ENCODE data around the gene TNFRSF21.

The TNFRSF21 gene

DNA sequence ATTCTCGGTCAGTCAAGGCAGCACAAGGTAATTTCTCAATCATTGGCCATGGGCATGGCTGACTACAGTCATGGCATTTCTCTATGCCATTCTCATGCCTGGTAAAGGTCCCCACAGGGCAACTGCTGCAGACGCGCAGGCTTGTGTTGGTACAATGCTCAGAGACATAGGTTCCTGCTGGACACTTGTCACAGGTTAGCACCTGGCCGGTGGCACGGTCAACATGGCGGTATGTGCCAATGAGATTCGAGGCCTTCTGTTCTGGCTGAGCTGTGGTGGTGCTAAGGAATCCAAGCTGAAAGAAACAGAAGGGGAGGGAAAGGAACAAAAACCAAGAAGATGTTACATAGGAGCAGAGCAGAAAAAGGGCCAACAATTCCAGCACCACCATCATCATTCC, 23.4 kb downstream of the TNFRSF21 start:
- Histone ChIP-seq H3K4ac (ENCODE audit: low read depth in 1 of 2, low read length in 2 of 2) (no peak overlapping the region), H2BK120ac (ENCODE audit: low read depth, low read length) (no peak overlapping the region), H3K23ac (ENCODE audit: low read length in 2 of 2) (no peak overlapping the region), H3K14ac (ENCODE audit: low read length in 2 of 2) (no peak overlapping the region), H4K8ac (ENCODE audit: low read length) (no peak overlapping the region), H3K4me2 (ENCODE audit: low read length, poor library complexity, severe bottlenecking) (no peak overlapping the region), H2BK15ac (ENCODE audit: low read depth, poor library complexity, severe bottlenecking) (no peak overlapping the region), H3K36me3 (ENCODE audit: control insufficient read depth in 1 of 2, insufficient read depth in 2 of 2, low read depth in 1 of 2, low read length in 2 of 2) (peaks cover 16 to 41% of the 10 kb centered on the region in 2 experiments), H2AFZ (ENCODE audit: low read depth, low read length) (no peak overlapping the region), H2AK5ac (ENCODE audit: low read length, severe bottlenecking) (no peak overlapping the region), H3K9ac (ENCODE audit: low read length) (no peak overlapping the region), H4K91ac (ENCODE audit: low read length) (no peak overlapping the region), H2BK12ac (ENCODE audit: low read length in 2 of 2) (no peak overlapping the region), H3K79me1 (replicated peaks; ENCODE audit: low read length, poor library complexity, severe bottlenecking) (peaks cover 19% of the 10 kb centered on the region), H3K27me3 (ENCODE audit: control insufficient read depth in 1 of 2, insufficient read depth in 1 of 2, low read length in 2 of 2) (no peaks in the 10 kb centered on the region), H2BK5ac (ENCODE audit: low read depth, low read length, poor library complexity, severe bottlenecking) (no peak overlapping the region), H3K9me3 (ENCODE audit: control insufficient read depth, low read length) (no peaks in the 10 kb centered on the region), H3K18ac (ENCODE audit: low read depth in 1 of 2, low read length in 2 of 2) (no peak overlapping the region), H3K4me1 (ENCODE audit: control insufficient read depth, insufficient read depth, low read depth, low read length) (peaks cover 6% of the 10 kb centered on the region), H3K27ac (ENCODE audit: low read length, poor library complexity, severe bottlenecking) (no peak overlapping the region), H3K4me3 (ENCODE audit: insufficient read depth in 1 of 2, low read depth in 1 of 2, low read length in 2 of 2) (no peak overlapping the region)
- no peak for DNase-seq
- WGBS: 98% methylated on average over 7 of the region's 7 CpGs

DNA sequence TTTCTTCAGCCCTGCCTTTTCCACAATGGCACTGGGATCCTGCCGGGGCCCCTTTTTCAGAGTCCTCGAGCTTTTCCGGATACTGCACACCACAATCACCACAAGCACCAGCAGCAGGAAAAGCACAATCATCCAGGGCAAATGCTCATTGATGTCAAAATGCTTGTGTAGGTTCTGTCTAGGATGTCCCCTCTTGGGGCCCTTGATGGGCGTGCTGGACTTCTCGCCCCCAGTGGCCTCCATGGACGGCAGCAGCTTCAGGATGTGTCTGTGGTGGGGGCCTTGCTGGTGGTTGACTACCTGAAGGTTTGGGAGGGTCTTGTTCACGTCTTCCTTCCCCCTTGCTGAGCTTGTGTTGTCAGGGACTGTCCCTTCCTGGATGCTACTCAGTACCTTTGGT, 25.7 kb downstream of the TNFRSF21 start:
- H4K8ac ChIP-seq (ENCODE audit: low read length): no peak overlapping the region
- no peak overlapping the region for H4K91ac ChIP-seq (ENCODE audit: low read length)

GRCh38 chr6:47278545-47278944, 31.2 kb downstream of the TNFRSF21 start:
- H3K9ac ChIP-seq (ENCODE audit: low read length): no peak overlapping the region
- no peak overlapping the region for H2BK12ac ChIP-seq (ENCODE audit: low read length in 2 of 2)
- no peak overlapping the region for H4K8ac ChIP-seq (ENCODE audit: low read length)
- H3K9me3 ChIP-seq (ENCODE audit: control insufficient read depth, low read length): no peaks in the 10 kb centered on the region
- H3K79me1 ChIP-seq (replicated peaks; ENCODE audit: low read length, poor library complexity, severe bottlenecking): peaks cover 9% of the 10 kb centered on the region
- H3K4me2 ChIP-seq (ENCODE audit: low read length, poor library complexity, severe bottlenecking): no peak overlapping the region
- no peak overlapping the region for H4K91ac ChIP-seq (ENCODE audit: low read length)
- H3K36me3 ChIP-seq (ENCODE audit: control insufficient read depth in 1 of 2, insufficient read depth in 2 of 2, low read depth in 1 of 2, low read length in 2 of 2): peaks cover 9 to 36% of the 10 kb centered on the region in 2 experiments
- peak; percentile 84 for DNase-seq
- no peak overlapping the region for H2BK15ac ChIP-seq (ENCODE audit: low read depth, poor library complexity, severe bottlenecking)
- no peak overlapping the region for H2AK5ac ChIP-seq (ENCODE audit: low read length, severe bottlenecking)
- no peak overlapping the region for H2BK120ac ChIP-seq (ENCODE audit: low read depth, low read length)
- 58% methylated on average over 3 of the region's 3 CpGs for WGBS
- no peak overlapping the region for H2BK5ac ChIP-seq (ENCODE audit: low read depth, low read length, poor library complexity, severe bottlenecking)
- no peaks in the 10 kb centered on the region for H3K4me1 ChIP-seq (ENCODE audit: control insufficient read depth, insufficient read depth, low read depth, low read length)
- peak overlapping the region; percentile 2 for H3K27ac ChIP-seq (ENCODE audit: low read length, poor library complexity, severe bottlenecking)
- no peaks in the 10 kb centered on the region for H3K27me3 ChIP-seq (ENCODE audit: control insufficient read depth in 1 of 2, insufficient read depth in 1 of 2, low read length in 2 of 2)
- H3K14ac ChIP-seq (ENCODE audit: low read length in 2 of 2): no peak overlapping the region
- H3K4me3 ChIP-seq (ENCODE audit: insufficient read depth in 1 of 2, low read depth in 1 of 2, low read length in 2 of 2): no peak overlapping the region
- no peak overlapping the region for H3K23ac ChIP-seq (ENCODE audit: low read length in 2 of 2)
- no peak overlapping the region for H3K18ac ChIP-seq (ENCODE audit: low read depth in 1 of 2, low read length in 2 of 2)
- no peak overlapping the region for H2AFZ ChIP-seq (ENCODE audit: low read depth, low read length)
- no peak overlapping the region for H3K4ac ChIP-seq (ENCODE audit: low read depth in 1 of 2, low read length in 2 of 2)

More for the DNA sequence above, 25.7 kb downstream of the TNFRSF21 start:
- Histone ChIP-seq H3K14ac (ENCODE audit: low read length in 2 of 2) (no peak overlapping the region), H3K23ac (ENCODE audit: low read length in 2 of 2) (no peak overlapping the region), H2BK120ac (ENCODE audit: low read depth, low read length) (no peak overlapping the region), H3K9me3 (ENCODE audit: control insufficient read depth, low read length) (no peaks in the 10 kb centered on the region), H3K27me3 (ENCODE audit: control insufficient read depth in 1 of 2, insufficient read depth in 1 of 2, low read length in 2 of 2) (no peaks in the 10 kb centered on the region), H3K36me3 (ENCODE audit: control insufficient read depth in 1 of 2, insufficient read depth in 2 of 2, low read depth in 1 of 2, low read length in 2 of 2) (peaks cover 17 to 53% of the 10 kb centered on the region in 2 experiments), H3K4ac (ENCODE audit: low read depth in 1 of 2, low read length in 2 of 2) (no peak overlapping the region), H2AFZ (ENCODE audit: low read depth, low read length) (no peak overlapping the region), H3K27ac (ENCODE audit: low read length, poor library complexity, severe bottlenecking) (no peak overlapping the region), H3K18ac (ENCODE audit: low read depth in 1 of 2, low read length in 2 of 2) (no peak overlapping the region), H3K4me1 (ENCODE audit: control insufficient read depth, insufficient read depth, low read depth, low read length) (peaks cover 3% of the 10 kb centered on the region), H2AK5ac (ENCODE audit: low read length, severe bottlenecking) (no peak overlapping the region), H3K4me3 (ENCODE audit: insufficient read depth in 1 of 2, low read depth in 1 of 2, low read length in 2 of 2) (no peak overlapping the region), H3K9ac (ENCODE audit: low read length) (no peak overlapping the region), H2BK15ac (ENCODE audit: low read depth, poor library complexity, severe bottlenecking) (no peak overlapping the region), H2BK12ac (ENCODE audit: low read length in 2 of 2) (no peak overlapping the region), H3K79me1 (replicated peaks; ENCODE audit: low read length, poor library complexity, severe bottlenecking) (peaks cover 14% of the 10 kb centered on the region), H2BK5ac (ENCODE audit: low read depth, low read length, poor library complexity, severe bottlenecking) (no peak overlapping the region), H3K4me2 (ENCODE audit: low read length, poor library complexity, severe bottlenecking) (no peak overlapping the region)
- WGBS: 100% methylated on average over 7 of the region's 7 CpGs
- no peak for DNase-seq

DNA sequence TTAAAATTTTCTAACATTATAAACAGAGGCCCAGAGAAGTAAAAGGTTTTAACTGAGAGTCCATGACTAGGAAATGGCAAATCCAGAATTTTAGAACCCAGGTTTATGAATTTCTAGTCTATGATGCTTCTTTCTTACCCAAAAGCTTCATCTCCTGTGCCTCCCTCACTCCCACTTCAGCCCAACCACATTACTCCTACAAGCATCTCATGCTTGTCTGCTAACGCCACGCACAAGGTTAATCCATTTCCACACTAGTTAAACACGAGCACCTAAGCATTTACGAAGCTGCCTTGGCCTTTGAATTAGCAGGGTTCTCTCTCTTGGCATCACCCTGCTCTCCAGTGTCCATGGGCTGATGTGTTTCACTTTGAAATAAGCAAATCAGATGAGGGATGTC, 32.0 kb downstream of the TNFRSF21 start:
- H3K79me1 ChIP-seq (replicated peaks; ENCODE audit: low read length, poor library complexity, severe bottlenecking): peaks cover 9% of the 10 kb centered on the region
- WGBS: 98% methylated on average over 4 of the region's 4 CpGs

More for the DNA sequence above, 32.0 kb downstream of the TNFRSF21 start:
- Histone ChIP-seq H3K9ac (ENCODE audit: low read length) (no peak overlapping the region), H3K23ac (ENCODE audit: low read length in 2 of 2) (no peak overlapping the region), H3K14ac (ENCODE audit: low read length in 2 of 2) (peak overlapping the region in 1 of 2 experiments; percentile 81), H3K18ac (ENCODE audit: low read depth in 1 of 2, low read length in 2 of 2) (peak overlapping the region in 1 of 2 experiments; percentile 68), H3K4me2 (ENCODE audit: low read length, poor library complexity, severe bottlenecking) (no peak overlapping the region), H3K4ac (ENCODE audit: low read depth in 1 of 2, low read length in 2 of 2) (peak overlapping the region in 1 of 2 experiments; percentile 60), H2BK120ac (ENCODE audit: low read depth, low read length) (no peak overlapping the region), H3K9me3 (ENCODE audit: control insufficient read depth, low read length) (no peaks in the 10 kb centered on the region), H4K91ac (ENCODE audit: low read length) (no peak overlapping the region), H3K27ac (ENCODE audit: low read length, poor library complexity, severe bottlenecking) (no peak overlapping the region), H3K4me1 (ENCODE audit: control insufficient read depth, insufficient read depth, low read depth, low read length) (no peaks in the 10 kb centered on the region), H3K36me3 (ENCODE audit: control insufficient read depth in 1 of 2, insufficient read depth in 2 of 2, low read depth in 1 of 2, low read length in 2 of 2) (peaks cover 9 to 28% of the 10 kb centered on the region in 2 experiments), H3K27me3 (ENCODE audit: control insufficient read depth in 1 of 2, insufficient read depth in 1 of 2, low read length in 2 of 2) (no peaks in the 10 kb centered on the region), H2AK5ac (ENCODE audit: low read length, severe bottlenecking) (no peak overlapping the region), H3K4me3 (ENCODE audit: insufficient read depth in 1 of 2, low read depth in 1 of 2, low read length in 2 of 2) (no peak overlapping the region), H2BK12ac (ENCODE audit: low read length in 2 of 2) (peak overlapping the region in 1 of 2 experiments; percentile 83), H2BK5ac (ENCODE audit: low read depth, low read length, poor library complexity, severe bottlenecking) (no peak overlapping the region), H2BK15ac (ENCODE audit: low read depth, poor library complexity, severe bottlenecking) (no peak overlapping the region), H4K8ac (ENCODE audit: low read length) (no peak overlapping the region), H2AFZ (ENCODE audit: low read depth, low read length) (no peak overlapping the region)
- no peak for DNase-seq

All from mesenchymal stem cell (in vitro differentiated cells and primary cell).